K562 (cell line): ENCODE data around the gene PSRC1. TPM values are rescaled to one million over a fixed set of nuclear protein-coding genes. Genes with fewer than 3 reads are reported as not detected.

Source experiments
- ADNP ChIP-seq: fragments of 200-800 bp; sonication (Bioruptor generic); IDR thresholded peaks from 2 replicates; pipeline ENCODE4 v1.6.1; 2016; ENCODE audit warnings: missing genetic modification characterization, missing compliant biosample characterization
- ARID2 ChIP-seq: fragments of 450-650 bp; IDR thresholded peaks from 2 replicates; pipeline ENCODE4 v1.6.1; 2017; ENCODE audit warnings: antibody characterized with exemption, mild to moderate bottlenecking
- BCLAF1 ChIP-seq, 2 experiments: fragments of 450-650 bp in 1 of 2; IDR thresholded peaks; 2 replicates each; pipeline ENCODE4 v1.6.1; 2011 to 2017; ENCODE audit warnings: low read depth in 2 of 2, antibody characterized with exemption in 1 of 2, borderline replicate concordance in 1 of 2, low read length in 1 of 2, mild to moderate bottlenecking in 1 of 2, mixed read lengths in 1 of 2; ENCODE audit not compliant: control insufficient read depth in 1 of 2
- CBFA2T2 ChIP-seq: fragments of 450-650 bp; conservative IDR thresholded peaks from 2 replicates; pipeline ENCODE4 v1.6.1; 2017; ENCODE audit warnings: mild to moderate bottlenecking
- CBX3 ChIP-seq, 2 experiments: IDR thresholded peaks; 1 replicate in 1 of 2; 2 replicates in 1 of 2; pipeline ENCODE4 v1.6.1; 2012; ENCODE audit warnings: inconsistent platforms in 2 of 2, low read length in 2 of 2, borderline replicate concordance in 1 of 2, control low read depth in 1 of 2
- CREB3L1 ChIP-seq: fragments of 450-650 bp; IDR thresholded peaks from 2 replicates; pipeline ENCODE4 v1.6.1; 2014; ENCODE audit warnings: low read depth, mild to moderate bottlenecking, moderate library complexity, borderline replicate concordance
- E2F4 ChIP-seq: sonication (generic); formaldehyde crosslinking; IDR thresholded peaks from 2 replicates; pipeline ENCODE4 v1.8.0; 2022; ENCODE audit warnings: mild to moderate bottlenecking, low read depth, missing genetic modification reagents
- ESRRA ChIP-seq: fragments of 450-650 bp; IDR thresholded peaks from 2 replicates; pipeline ENCODE4 v1.6.1; 2014; ENCODE audit warnings: low read depth, mild to moderate bottlenecking, moderate library complexity, borderline replicate concordance
- GTF2B ChIP-seq: IDR thresholded peaks from 2 replicates; pipeline ENCODE4 v1.6.1; 2011; ENCODE audit not compliant: insufficient read length; ENCODE audit errors: extremely low read depth
- HCFC1 ChIP-seq: IDR thresholded peaks from 2 replicates; pipeline ENCODE4 v1.6.1; 2012; ENCODE audit warnings: low read depth, low read length, improper control_type of control experiment
- HDAC3 ChIP-seq: fragments of 450-650 bp; IDR thresholded peaks from 2 replicates; pipeline ENCODE4 v1.6.1; 2018; ENCODE audit warnings: borderline replicate concordance, mild to moderate bottlenecking, moderate library complexity; ENCODE audit not compliant: partially characterized antibody
- HES1 ChIP-seq: fragments of 450-650 bp; IDR thresholded peaks from 2 replicates; pipeline ENCODE4 v1.6.1; 2016; ENCODE audit warnings: low read depth, mild to moderate bottlenecking, moderate library complexity
- KLF10 ChIP-seq: fragments of 250-450 bp; sonication (Bioruptor Pico); IDR thresholded peaks from 2 replicates; pipeline ENCODE4 v1.6.1; 2021; ENCODE audit warnings: matching md5 sums
- MEF2A ChIP-seq: IDR thresholded peaks from 2 replicates; pipeline ENCODE4 v1.6.1; 2011; ENCODE audit warnings: low read depth, mild to moderate bottlenecking, low read length, moderate library complexity; ENCODE audit not compliant: control insufficient read depth
- NBN ChIP-seq: fragments of 450-650 bp; IDR thresholded peaks from 2 replicates; pipeline ENCODE4 v1.6.1; 2016; ENCODE audit warnings: low read depth, mild to moderate bottlenecking
- NR4A1 ChIP-seq, 2 experiments: fragments of 250-450 bp in 1 of 2; fragments of 450-650 bp in 1 of 2; sonication (Bioruptor Pico) in 1 of 2; IDR thresholded peaks; 2 replicates each; pipeline versions ENCODE4 v1.4.0 to v1.6.1; 2016 to 2020; ENCODE audit warnings: mild to moderate bottlenecking in 2 of 2, missing compliant biosample characterization in 1 of 2, missing genetic modification characterization in 1 of 2, moderate library complexity in 1 of 2
- PHTF2 ChIP-seq: fragments of 250-450 bp; sonication (Bioruptor Pico); IDR thresholded peaks from 2 replicates; pipeline ENCODE4 v1.5.0; 2021; ENCODE audit warnings: mild to moderate bottlenecking
- PRMT5 ChIP-seq: sonication (generic); formaldehyde crosslinking; IDR thresholded peaks from 2 replicates; pipeline ENCODE4 v1.5.0; 2020; ENCODE audit warnings: missing genetic modification reagents
- ZBTB12 ChIP-seq: fragments of 250-450 bp; sonication (Bioruptor Pico); IDR thresholded peaks from 2 replicates; pipeline ENCODE4 v1.4.0; 2020
- ZNF785 ChIP-seq: fragments of 250-450 bp; sonication (Bioruptor Pico); IDR thresholded peaks from 2 replicates; pipeline ENCODE4 v1.4.0; 2020; ENCODE audit warnings: mild to moderate bottlenecking
- polyA plus RNA-seq, 8 experiments: library from polyadenylated mRNA; depleted of rRNA in 4 of 8; stranded (reverse) in 5 of 8; unstranded in 3 of 8; fragments of >200 nt; fragmentation: Nextera tagmentation in 2 of 8; fragmentation: Illumina TruSeq in 1 of 8; extraction: Ambion mirVana in 2 of 8; extraction: Trizol in 1 of 8; gene quantifications; 2 replicates each; pipeline versions ENCODE4 v1.2.1 to v1.2.3, GENCODE V29; 2011 to 2014; ENCODE audit warnings: inconsistent platforms in 1 of 8, missing spikeins in 1 of 8
- total RNA-seq, 7 experiments: library from RNA; depleted of rRNA in 6 of 7; stranded (reverse); fragments of >200 nt in 6 of 7; fragmentation: Illumina TruSeq in 2 of 7; extraction: Trizol in 2 of 7; gene quantifications; 2 replicates each; pipeline versions ENCODE4 v1.2.1 to v1.2.3, GENCODE V29; 2011 to 2021; ENCODE audit warnings: low replicate concordance in 1 of 7

The PSRC1 gene
- total and polyA plus RNA-seq, 9 of the 15 experiments (the other 6 are each of a cell fraction or from before 2014, with no cell fraction given), result 6.5 to 65.2 (median 39.3) TPM

- TF ChIP-seq BCLAF1 (IDR thresholded peaks at IDR 0.05; ENCODE audit: borderline replicate concordance in 1 of 2, control insufficient read depth in 1 of 2, low read depth in 2 of 2, low read length in 1 of 2), result no peak
- no peak for TF ChIP-seq E2F4 (CRISPR knock-in tag)
- no peak for TF ChIP-seq ZNF785 (CRISPR knock-in tag)
- no peak for TF ChIP-seq HES1
- no peak for TF ChIP-seq GTF2B
- TF ChIP-seq NBN, result no peak
- no peak for TF ChIP-seq ESRRA
- TF ChIP-seq CBFA2T2, result no peak
- TF ChIP-seq MEF2A, result no peak
- peak; percentile 88 for TF ChIP-seq CREB3L1
- no peak for TF ChIP-seq PHTF2
- peak; percentile 30; the same call in 1 of the 2 replicates for TF ChIP-seq ZBTB12 (CRISPR knock-in tag)
- TF ChIP-seq KLF10 (CRISPR knock-in tag), result no peak
- TF ChIP-seq ARID2, result no peak
- no peak for TF ChIP-seq CBX3 (IDR thresholded peaks at IDR 0.05; ENCODE audit: borderline replicate concordance in 1 of 2, low read length in 2 of 2)
- no peak for TF ChIP-seq HCFC1
- no peak for TF ChIP-seq PRMT5 (CRISPR knock-in tag)
- no peak for TF ChIP-seq HDAC3
- TF ChIP-seq ADNP (tag), result no peak
- TF ChIP-seq NR4A1 (CRISPR knock-in tag; IDR thresholded peaks at IDR 0.05), result no peak
- peak; percentile 59; the same call in 1 of the 2 replicates for TF ChIP-seq NR4A1 (tag; IDR thresholded peaks at IDR 0.05)
These were observed 8.1 kb upstream of the PSRC1 start (continued) for GRCh38 chr1:109290998-109291397.
